Activated CD8-positive, alpha-beta T cell treated with anti-CD3 and anti-CD28 coated beads for 36 hours (primary cell): ENCODE data around the gene NADSYN1. TPM values are rescaled to one million over a fixed set of nuclear protein-coding genes. Genes with fewer than 3 reads are reported as not detected.

Experiments
- ATAC-seq: fragments of 200-7000 bp; cut with Tn5 transposase; one replicate; pipeline ENCODE4 v1.10.0; 2021; ENCODE audit warnings: mild to moderate bottlenecking, moderate library complexity
- CTCF ChIA-PET: fragments of 350-600 bp; sonication (Branson Sonifier 250); formaldehyde crosslinking; loops from one replicate; lab custom pipeline; 2021; ENCODE audit warnings: antibody characterized with exemption; lab: Charles Lee
- POLR2A ChIA-PET: fragments of 350-600 bp; sonication (Branson Sonifier 250); formaldehyde crosslinking; loops from one replicate; lab custom pipeline; 2021; ENCODE audit warnings: antibody characterized with exemption; lab: Charles Lee
- DNase-seq: peaks from one replicate; pipeline ENCODE4 v3.0.0-alpha.2; 2020
- H3K27ac Mint-ChIP-seq: one replicate; pipeline ENCODE4 v1.8.0; 2021; ENCODE audit warnings: mild to moderate bottlenecking, mixed read lengths
- H3K27me3 Mint-ChIP-seq: one replicate; pipeline ENCODE4 v1.8.0; 2021; ENCODE audit warnings: mixed read lengths
- H3K36me3 Mint-ChIP-seq: one replicate; pipeline ENCODE4 v1.8.0; 2021; ENCODE audit warnings: low read depth, mixed read lengths
- H3K4me1 Mint-ChIP-seq: one replicate; pipeline ENCODE4 v1.8.0; 2021; ENCODE audit warnings: low read depth, mixed read lengths
- H3K4me3 Mint-ChIP-seq: one replicate; pipeline ENCODE4 v1.8.0; 2021; ENCODE audit warnings: mild to moderate bottlenecking, moderate library complexity, mixed read lengths
- H3K9me3 Mint-ChIP-seq: one replicate; pipeline ENCODE4 v1.8.0; 2021; ENCODE audit warnings: mixed read lengths
- intact Hi-C: fragments of 100-400 bp; cut with micrococcal nuclease; formaldehyde crosslinking; loops from one replicate; pipeline ENCODE4 v1.10.0; 2022
- total RNA-seq, 2 experiments: library from RNA; stranded (reverse); gene quantifications; one replicate each; pipeline ENCODE4 v1.2.3, GENCODE V29; 2021
- TF ChIP-seq, protein P1 (sequence below): fragments of 200-600 bp; IDR thresholded peaks from one replicate; pipeline ENCODE4 v1.8.0; 2022; ENCODE audit warnings: antibody characterized with exemption, mild to moderate bottlenecking

The NADSYN1 gene
- total RNA-seq, 2 experiments from 2014 or later = 115 to 117 TPM

DNA sequence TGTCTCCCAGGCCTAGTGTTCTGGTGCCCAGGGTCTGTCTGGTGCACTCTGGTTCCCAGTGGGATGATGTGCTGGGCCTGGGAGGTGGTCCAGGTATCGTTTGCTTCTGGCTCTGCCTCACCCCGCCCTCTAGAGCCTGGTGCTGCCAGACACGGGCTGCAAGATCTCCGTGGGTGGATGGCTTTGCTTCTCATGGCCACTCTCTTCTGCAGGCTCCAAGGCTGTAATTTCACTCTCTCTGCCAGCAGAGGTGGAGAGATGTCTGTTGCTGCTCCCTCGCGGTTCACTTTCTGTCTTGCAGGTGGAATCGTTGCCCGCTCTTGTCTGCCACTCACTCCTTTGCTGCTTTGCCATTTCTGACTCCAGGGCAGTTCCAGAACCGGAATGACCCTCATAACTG lies 13.4 kb downstream of the NADSYN1 start:
- Mint-ChIP-seq H3K9me3 (no peaks in the 10 kb centered on the region), H3K27ac (no peak overlapping the region), H3K4me1 (no peaks in the 10 kb centered on the region), H3K27me3 (no peaks in the 10 kb centered on the region), H3K36me3 (peaks cover 40% of the 10 kb centered on the region), H3K4me3 (no peak overlapping the region)
- ATAC-seq (no peak), DNase-seq (no peak)
- CTCF ChIA-PET = no interaction called here
- TF ChIP-seq, protein P1, sequence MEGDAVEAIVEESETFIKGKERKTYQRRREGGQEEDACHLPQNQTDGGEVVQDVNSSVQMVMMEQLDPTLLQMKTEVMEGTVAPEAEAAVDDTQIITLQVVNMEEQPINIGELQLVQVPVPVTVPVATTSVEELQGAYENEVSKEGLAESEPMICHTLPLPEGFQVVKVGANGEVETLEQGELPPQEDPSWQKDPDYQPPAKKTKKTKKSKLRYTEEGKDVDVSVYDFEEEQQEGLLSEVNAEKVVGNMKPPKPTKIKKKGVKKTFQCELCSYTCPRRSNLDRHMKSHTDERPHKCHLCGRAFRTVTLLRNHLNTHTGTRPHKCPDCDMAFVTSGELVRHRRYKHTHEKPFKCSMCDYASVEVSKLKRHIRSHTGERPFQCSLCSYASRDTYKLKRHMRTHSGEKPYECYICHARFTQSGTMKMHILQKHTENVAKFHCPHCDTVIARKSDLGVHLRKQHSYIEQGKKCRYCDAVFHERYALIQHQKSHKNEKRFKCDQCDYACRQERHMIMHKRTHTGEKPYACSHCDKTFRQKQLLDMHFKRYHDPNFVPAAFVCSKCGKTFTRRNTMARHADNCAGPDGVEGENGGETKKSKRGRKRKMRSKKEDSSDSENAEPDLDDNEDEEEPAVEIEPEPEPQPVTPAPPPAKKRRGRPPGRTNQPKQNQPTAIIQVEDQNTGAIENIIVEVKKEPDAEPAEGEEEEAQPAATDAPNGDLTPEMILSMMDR = no peak
- intact Hi-C loops = no loop called here
- POLR2A ChIA-PET = no interaction called here

DNA sequence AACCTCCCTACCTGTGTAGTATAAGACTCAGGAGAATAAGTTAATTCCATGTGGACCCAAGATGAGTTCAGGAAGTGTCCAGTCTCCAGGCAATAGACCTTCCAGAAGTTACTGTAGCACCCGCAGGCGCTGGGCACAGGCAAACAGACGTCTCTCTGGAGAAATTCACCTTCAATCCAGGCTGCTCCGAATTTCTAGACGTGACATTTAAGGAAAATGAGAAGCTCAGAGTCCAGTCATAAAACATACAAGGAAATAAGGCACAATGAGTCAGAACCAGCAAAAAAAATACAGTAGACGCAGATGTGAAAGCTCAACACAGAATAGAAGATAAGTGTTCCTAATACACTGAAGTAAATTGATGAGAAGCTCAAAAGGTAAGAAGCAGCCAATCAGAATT lies 14.2 kb downstream of the NADSYN1 start:
- ATAC-seq (no peak), DNase-seq (no peak)
- H3K4me3 Mint-ChIP-seq = no peak overlapping the region
- H3K9me3 Mint-ChIP-seq = no peaks in the 10 kb centered on the region
- TF ChIP-seq, protein P1 = no peak
- intact Hi-C loops = no loop called here
- POLR2A ChIA-PET = no interaction called here
- H3K27ac Mint-ChIP-seq = no peak overlapping the region
- H3K36me3 Mint-ChIP-seq = peaks cover 41% of the 10 kb centered on the region
- no peaks in the 10 kb centered on the region for H3K4me1 Mint-ChIP-seq
- no peaks in the 10 kb centered on the region for H3K27me3 Mint-ChIP-seq
- CTCF ChIA-PET = no interaction called here

DNA sequence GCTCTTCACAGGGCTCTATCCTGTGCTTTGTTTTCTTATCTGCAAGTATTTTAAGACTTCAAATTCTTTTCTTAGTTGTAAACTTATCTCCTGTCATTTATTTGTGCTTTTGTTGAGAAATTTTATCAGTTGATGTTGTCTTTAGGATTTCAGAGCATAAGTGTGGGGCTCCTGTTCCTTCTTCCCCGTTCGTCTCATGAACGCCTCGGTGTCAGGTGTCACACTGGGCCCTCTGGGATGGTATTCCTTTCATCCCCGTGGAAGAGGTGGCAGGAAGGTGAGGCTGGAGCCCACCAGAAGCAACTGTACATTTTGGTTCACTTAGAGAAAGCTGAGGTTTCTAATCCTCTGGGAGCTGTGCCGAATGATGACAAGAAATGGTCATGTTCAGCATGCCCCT lies 17.9 kb downstream of the NADSYN1 start:
- ATAC-seq (no peak), DNase-seq (no peak)
- H3K4me3 Mint-ChIP-seq = no peak overlapping the region
- H3K4me1 Mint-ChIP-seq = no peaks in the 10 kb centered on the region
- H3K9me3 Mint-ChIP-seq = no peaks in the 10 kb centered on the region
- H3K27ac Mint-ChIP-seq = no peak overlapping the region
- CTCF ChIA-PET = no interaction called here
- intact Hi-C loops = no loop called here
- POLR2A ChIA-PET = no interaction called here
- peaks cover 31% of the 10 kb centered on the region for H3K36me3 Mint-ChIP-seq
- no peaks in the 10 kb centered on the region for H3K27me3 Mint-ChIP-seq
- TF ChIP-seq, protein P1 = no peak

DNA sequence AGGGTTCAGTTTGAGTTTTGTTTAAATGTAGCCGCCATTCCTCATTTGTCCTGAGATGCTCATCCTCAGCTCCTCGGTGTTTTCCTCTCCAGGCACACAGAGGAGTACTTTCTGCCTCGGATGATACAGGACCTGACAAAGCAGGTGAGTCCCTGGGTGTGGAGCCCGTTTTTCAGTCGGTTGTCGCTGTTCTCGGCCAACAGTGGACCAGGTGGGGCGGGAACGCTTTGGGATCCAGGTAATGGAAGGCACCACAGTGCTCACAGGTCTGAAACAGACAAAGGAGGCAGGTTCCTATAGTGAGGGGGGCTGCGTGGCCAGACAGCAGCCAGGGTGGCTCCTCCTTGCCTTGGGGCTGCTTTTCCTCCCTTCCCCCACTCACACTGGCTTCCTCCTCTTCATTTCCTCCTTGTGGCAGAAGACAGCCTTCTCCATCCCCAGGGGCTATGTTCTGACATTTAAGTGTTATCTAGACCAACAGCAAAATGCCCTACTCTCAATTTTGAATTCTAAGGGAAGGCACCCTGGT lies 19.4 kb downstream of the NADSYN1 start:
- CTCF ChIA-PET = no interaction called here
- intact Hi-C loops = no loop called here
- ATAC-seq = no peak
- Mint-ChIP-seq H3K27me3 (no peaks in the 10 kb centered on the region), H3K4me3 (no peak overlapping the region), H3K9me3 (no peaks in the 10 kb centered on the region), H3K36me3 (peaks cover 30% of the 10 kb centered on the region), H3K4me1 (no peaks in the 10 kb centered on the region), H3K27ac (no peak overlapping the region)
- POLR2A ChIA-PET = no interaction called here
- DNase-seq = no peak
- TF ChIP-seq, protein P1 = no peak

- Mint-ChIP-seq H3K27ac (no peak overlapping the region), H3K27me3 (no peaks in the 10 kb centered on the region), H3K4me1 (no peaks in the 10 kb centered on the region), H3K9me3 (no peaks in the 10 kb centered on the region), H3K4me3 (no peak overlapping the region), H3K36me3 (peaks cover 28% of the 10 kb centered on the region)
- no peak for ATAC-seq
- intact Hi-C loops = no loop called here
- DNase-seq = no peak
- TF ChIP-seq, protein P1 = no peak
- POLR2A ChIA-PET = interaction anchor here (0.5 kb wide), 1 partner anchor 15 kb away, joined by 3 read pairs; no protein-coding TSS in a partner anchor
- CTCF ChIA-PET = no interaction called here
These were observed 20.2 kb downstream of the NADSYN1 start for GRCh38 chr11:71472941-71473792.
